ENCODE results near the gene SMARCB1.

SMARCB1 gene

DNA sequence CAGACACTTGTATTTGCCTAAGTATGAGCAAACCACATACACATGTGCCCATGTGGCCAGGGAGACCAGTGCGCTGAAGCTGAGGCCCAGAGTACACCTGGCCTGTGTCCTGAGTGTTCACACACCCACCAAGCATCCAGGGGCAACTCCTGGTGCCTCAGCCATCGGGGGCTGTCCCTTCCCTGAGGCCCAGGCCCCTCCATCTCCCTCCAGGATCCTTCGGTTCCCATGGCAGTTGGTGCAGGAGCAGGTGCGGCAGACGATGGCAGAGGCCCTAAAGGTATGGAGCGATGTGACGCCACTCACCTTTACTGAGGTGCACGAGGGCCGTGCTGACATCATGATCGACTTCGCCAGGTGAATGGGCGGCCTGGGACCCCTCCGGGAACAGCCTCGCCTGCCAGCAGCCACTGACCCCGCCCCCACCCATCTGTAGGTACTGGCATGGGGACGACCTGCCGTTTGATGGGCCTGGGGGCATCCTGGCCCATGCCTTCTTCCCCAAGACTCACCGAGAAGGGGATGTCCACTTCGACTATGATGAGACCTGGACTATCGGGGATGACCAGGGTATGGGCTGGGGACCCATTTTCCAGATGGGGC lies 6.5 kb upstream of the SMARCB1 start:
- no peak for DNase-seq (ENCODE audit: low read depth)

DNA sequence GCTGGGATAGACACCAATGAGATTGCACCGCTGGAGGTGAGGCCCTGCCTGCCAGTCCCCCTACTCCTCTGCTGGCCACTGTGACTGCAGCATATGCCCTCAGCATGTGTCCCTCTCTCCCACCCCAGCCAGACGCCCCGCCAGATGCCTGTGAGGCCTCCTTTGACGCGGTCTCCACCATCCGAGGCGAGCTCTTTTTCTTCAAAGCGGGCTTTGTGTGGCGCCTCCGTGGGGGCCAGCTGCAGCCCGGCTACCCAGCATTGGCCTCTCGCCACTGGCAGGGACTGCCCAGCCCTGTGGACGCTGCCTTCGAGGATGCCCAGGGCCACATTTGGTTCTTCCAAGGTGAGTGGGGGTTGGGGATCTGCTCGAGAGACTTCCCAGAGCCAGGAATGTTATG lies 5.7 kb upstream of the SMARCB1 start:
- no peak for DNase-seq (ENCODE audit: low read depth)

DNA sequence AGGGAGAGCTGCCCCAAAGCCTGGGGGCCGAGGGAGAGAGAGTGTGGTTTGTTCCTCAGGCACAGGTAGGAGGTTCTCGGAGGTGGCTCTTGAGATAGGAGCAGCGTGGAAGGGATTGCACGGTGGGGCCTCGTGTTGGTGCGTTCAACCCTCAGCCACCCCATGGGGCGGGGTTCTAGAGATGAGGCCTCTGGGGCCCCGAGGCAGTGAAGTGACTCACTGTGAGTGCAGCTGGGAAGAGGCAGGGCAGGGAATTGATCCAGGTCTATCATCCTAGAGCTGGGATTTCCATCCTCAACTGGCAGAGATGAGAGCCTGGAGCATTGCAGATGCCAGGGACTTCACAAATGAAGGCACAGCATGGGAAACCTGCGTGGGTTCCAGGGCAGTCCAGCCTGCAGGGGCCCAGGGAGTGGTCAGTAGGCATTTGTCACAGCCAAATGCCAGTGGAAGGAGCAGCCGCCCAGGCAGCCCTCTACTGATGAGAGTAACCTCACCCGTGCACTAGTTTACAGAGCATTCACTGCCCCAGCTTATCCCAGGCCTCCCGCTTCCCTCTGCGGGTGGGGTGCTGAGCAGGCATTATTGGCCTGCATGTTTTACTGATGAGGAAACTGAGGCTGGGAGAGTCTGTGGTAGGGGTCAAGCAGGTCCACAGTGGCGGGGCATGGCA lies 5.1 kb upstream of the SMARCB1 start:
- DNase-seq (ENCODE audit: low read depth), result no peak

DNA sequence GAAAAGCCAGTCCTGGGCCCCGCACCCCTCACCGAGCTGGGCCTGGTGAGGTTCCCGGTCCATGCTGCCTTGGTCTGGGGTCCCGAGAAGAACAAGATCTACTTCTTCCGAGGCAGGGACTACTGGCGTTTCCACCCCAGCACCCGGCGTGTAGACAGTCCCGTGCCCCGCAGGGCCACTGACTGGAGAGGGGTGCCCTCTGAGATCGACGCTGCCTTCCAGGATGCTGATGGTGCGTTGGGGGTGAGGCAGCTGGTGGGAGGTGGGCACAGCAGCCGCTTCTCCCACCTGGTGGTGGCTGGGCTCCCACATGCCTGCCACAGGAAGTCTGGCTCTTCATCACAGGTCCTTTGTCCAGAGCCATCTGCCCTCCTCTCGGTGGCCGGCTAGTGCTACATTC lies 4.5 kb upstream of the SMARCB1 start:
- DNase-seq (ENCODE audit: low read depth), result no peak

DNA sequence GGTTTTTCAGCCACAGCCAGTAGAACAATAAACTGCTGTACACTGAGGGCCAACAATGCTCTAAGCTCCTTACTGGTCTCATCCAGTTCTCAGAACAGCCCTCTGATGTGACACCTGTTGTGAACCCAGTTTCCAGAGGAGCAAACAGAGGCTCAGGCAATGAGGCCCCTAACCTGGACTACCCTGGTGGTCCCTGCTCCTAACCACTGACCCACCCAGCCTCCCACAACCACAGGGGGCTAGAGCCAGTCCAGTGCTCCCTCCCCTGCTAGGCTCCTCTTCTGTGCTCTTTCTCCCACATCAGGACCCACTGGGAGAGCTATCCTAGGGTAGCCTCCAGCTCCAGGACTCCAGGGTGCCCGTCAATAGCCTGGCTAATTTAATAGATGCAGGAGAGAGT lies 4.1 kb upstream of the SMARCB1 start:
- no peak for DNase-seq (ENCODE audit: low read depth)

DNA sequence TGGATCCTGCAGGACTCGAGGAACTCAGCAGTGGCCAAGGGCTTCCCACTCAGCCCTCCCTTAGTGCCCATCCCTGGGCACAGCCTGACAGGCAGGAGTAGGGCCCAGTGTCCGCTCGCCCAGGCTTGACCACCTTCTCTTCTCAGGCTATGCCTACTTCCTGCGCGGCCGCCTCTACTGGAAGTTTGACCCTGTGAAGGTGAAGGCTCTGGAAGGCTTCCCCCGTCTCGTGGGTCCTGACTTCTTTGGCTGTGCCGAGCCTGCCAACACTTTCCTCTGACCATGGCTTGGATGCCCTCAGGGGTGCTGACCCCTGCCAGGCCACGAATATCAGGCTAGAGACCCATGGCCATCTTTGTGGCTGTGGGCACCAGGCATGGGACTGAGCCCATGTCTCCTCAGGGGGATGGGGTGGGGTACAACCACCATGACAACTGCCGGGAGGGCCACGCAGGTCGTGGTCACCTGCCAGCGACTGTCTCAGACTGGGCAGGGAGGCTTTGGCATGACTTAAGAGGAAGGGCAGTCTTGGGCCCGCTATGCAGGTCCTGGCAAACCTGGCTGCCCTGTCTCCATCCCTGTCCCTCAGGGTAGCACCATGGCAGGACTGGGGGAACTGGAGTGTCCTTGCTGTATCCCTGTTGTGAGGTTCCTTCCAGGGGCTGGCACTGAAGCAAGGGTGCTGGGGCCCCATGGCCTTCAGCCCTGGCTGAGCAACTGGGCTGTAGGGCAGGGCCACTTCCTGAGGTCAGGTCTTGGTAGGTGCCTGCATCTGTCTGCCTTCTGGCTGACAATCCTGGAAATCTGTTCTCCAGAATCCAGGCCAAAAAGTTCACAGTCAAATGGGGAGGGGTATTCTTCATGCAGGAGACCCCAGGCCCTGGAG lies 3.3 kb upstream of the SMARCB1 start:
- DNase-seq (ENCODE audit: low read depth), result no peak

DNA sequence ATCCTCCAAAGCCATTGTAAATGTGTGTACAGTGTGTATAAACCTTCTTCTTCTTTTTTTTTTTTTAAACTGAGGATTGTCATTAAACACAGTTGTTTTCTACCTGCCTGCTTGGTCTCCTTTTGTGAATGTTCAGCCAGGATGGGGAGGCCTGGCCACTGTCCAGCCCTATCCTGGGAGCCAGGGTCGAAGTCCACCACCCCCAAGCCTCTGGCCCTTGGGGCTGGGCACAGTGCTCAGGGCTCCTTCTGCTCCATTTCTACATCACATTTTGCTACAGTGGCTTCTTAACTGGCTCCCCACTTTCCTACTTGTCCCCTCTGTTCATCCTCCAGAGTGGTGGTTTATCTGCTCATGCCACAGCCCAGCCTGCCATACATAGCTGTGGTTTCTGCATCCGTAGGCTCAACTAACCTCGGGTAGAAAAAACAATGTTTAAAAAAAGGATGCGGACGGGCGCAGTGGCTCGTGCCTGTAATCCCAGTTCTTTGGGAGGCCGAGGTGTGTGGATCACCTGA lies 2.5 kb upstream of the SMARCB1 start:
- DNase-seq (ENCODE audit: low read depth), result no peak

DNA sequence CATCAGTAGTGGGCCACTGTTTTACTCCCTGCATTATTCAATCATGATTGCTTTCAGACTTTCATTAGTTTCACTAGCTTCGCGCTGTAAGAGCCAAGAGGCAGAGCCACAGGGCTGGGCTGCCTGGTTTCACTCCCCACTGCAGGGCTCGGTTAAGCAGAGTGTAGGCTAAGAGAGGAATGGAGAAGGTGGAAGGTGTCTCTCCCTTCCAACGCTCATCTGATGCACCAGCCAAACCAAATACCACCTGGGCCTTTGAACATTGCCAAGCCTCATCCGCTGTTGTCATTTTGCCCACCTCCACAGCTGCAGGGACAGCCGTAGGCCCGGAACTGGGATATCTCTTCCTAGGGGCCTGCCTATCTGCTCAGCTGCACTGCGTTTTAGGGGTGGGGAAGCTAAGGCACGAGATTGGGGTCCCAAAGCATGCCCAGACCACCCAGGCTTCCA lies 480 bp upstream of the SMARCB1 start:
- no peak for DNase-seq (ENCODE audit: low read depth)

DNA sequence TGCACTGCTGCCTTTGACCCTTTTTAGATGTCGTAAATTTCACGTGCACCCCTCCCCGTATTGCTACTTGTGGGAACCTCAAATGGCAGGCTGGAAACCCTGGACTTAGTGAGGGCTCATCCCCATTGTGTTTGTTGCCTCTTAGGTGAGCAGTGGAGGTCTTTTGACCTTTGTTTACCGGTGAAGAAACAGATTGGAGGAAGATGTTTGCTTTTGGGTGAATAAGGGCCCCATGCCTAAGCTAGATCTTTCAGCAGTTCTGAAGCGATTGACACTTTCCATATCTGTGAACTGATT lies 782 bp downstream of the SMARCB1 start:
- no peak for DNase-seq (ENCODE audit: low read depth)

DNA sequence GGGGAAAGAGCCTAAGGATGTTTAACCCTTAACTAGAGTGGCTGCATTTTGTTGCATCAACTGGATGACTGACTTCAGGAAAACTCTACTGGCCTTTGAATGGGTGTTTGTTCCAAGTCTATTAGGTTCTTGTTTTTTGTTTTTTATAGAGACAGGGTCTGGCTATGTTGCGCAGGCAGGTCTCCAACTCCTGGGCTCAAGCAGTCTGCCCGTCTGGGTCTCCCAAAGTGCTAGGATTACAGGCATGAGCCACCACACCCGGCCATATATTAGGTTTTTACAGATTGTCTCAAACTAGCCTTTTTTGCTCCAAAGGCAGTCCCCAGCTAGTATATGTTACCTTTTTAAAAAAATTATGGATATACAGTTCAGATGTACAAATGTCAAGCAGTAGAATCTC lies 1.1 kb downstream of the SMARCB1 start:
- DNase-seq (ENCODE audit: low read depth), result no peak

DNA sequence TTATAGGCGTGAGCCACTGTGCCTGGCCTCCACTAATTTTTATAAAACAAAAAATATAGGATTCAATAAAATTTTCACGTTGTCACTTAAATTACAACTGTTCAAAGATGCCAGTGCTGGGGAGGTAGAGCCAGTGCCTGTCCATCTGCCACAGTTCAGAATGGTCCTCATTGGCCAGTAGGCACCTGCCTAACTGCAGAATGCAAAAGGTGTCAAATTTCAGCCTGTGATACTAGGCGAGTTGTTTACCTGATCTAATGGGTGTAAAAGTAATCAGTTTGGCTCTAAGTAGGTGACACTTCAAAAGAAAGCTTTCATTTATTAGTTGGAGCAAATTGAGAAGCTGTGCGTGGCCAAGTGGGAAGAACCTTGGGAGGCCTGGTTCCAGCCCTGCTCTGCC lies 2.4 kb downstream of the SMARCB1 start:
- DNase-seq (ENCODE audit: low read depth), result no peak

DNA sequence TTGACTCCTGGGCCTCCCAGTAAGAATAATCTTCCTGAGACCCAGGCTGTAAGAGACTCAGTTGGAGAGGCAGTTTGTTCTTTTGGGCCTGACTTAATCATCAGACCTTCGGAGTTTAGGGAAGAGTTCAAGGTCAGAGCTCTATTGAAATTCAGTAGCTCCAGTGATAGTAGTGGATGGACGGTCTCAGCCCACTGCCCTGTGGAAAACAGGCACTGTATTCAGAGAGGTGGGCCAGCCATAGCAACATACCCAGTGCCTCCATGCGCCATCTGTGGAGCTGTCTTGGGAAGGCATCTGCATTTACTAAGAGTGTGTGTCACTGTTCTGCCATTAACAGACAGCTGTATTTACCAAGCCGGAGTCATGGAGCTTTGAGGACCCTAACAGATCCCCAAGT lies 2.9 kb downstream of the SMARCB1 start:
- no peak for DNase-seq (ENCODE audit: low read depth)

DNA sequence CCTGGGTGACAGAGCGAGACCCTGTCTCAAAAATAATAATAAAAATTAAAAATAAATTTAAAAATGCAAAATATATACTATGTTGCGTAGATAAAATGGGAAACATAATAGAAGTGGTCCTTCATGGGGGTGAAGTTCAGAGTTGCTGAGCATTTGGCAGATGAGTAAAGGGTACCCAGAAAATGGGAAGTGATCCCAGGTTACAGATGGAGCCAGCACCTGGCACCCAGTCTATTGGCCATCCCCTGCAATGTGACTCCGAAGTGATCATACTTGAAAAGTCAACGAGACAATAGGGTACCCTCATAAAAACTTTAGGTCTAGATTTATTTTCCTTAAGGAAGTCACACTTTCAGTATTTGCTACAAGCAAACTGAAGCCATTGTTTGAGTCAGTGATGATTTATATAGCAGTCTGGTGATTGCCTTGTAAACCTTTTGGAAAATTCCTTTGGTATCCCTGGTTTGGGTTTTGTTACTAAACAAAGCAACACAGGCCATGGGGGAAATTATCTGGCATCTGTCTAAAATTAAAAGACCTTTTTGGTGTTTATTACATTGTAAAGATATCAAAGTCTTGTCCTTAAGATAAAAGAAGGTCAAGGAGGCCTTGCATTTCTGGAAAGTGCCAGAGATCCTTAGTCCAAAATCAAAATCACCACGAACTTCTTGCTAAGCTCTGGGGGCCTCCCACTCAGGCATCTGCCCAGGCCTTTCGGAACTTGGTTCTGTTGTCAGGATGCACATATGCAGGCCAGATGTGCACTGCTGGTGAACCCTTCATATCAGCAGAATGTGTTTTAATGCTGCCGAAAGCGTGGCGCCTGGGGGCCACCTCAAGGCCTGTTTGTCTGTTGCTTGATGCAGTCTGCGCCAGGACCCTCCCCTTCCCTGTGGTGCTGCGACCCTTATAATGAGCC lies 4.3 kb downstream of the SMARCB1 start:
- no peak for DNase-seq (ENCODE audit: low read depth)

DNA sequence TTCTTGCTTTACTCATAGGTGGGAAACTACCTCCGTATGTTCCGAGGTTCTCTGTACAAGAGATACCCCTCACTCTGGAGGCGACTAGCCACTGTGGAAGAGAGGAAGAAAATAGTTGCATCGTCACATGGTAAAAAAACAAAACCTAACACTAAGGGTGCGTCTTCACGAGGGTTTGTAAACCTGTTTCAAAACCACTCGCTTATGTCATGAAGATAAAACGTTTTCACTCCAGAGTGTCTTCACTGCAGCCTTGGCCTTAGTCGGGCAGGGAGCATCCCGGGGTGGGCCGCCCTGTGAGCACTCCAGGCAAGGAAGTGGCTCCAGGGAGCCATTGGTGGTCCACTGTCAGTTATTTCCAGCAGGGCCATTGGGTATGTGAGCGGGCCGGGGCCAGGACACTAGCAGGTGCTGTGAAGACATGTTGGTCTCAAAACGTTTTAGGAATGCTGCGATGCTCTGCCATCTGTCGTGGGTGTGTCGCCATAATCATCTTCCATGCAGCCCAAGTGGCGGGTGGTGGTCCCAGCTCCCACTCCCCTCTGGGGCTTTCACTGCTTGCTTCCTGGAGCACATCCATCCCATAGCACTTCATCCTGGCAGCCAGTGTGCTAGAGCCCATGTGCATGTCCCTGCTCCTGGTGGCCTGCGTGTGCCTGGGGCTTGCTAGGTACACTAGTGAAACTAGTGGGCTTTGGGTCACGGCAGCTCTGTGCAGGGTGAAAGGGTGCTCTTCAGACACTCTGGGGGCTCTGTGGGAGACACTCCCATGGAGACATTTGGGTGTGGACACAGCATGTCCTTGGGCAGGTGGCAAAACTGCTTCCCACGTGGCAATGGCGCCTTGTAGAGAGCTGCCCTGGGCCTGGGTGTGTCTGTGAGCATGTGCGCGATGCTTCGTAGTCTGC lies 5.2 kb downstream of the SMARCB1 start:
- no peak for DNase-seq (ENCODE audit: low read depth)

DNA sequence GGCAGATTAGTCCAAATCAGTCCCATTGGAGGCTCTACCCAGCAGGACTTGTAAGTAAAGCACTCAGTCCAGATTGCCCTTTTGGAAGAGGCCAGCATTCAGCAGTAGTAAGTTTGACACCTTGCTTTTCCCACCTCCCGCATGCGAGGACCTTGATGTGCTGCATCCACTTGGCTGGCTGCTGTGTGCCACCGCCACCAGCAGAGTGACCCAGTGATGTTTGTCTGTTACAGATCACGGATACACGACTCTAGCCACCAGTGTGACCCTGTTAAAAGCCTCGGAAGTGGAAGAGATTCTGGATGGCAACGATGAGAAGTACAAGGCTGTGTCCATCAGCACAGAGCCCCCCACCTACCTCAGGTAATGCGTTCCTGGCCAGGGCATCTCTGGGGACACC lies 6.6 kb downstream of the SMARCB1 start:
- DNase-seq (ENCODE audit: low read depth), result no peak

DNA sequence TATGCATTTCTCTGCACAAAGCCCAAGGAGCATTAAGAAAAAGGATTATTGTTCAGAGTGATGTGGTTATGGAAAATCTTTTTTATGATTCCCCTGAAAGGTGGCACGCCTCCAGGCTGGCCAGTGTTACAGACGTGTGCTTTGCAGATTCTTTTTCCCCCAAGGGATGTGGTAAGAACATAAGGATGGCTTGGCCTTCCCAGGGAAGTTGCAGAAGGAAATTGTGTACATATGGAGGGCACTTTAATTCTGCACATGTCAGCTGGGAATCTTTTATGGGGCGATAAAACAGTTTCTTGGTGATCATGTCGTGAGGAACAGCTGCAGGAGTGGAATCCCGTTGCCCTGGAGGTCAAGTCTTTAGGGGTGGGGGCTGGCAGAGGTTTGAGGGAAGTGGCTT lies 9.7 kb downstream of the SMARCB1 start:
- DNase-seq (ENCODE audit: low read depth), result no peak

DNA sequence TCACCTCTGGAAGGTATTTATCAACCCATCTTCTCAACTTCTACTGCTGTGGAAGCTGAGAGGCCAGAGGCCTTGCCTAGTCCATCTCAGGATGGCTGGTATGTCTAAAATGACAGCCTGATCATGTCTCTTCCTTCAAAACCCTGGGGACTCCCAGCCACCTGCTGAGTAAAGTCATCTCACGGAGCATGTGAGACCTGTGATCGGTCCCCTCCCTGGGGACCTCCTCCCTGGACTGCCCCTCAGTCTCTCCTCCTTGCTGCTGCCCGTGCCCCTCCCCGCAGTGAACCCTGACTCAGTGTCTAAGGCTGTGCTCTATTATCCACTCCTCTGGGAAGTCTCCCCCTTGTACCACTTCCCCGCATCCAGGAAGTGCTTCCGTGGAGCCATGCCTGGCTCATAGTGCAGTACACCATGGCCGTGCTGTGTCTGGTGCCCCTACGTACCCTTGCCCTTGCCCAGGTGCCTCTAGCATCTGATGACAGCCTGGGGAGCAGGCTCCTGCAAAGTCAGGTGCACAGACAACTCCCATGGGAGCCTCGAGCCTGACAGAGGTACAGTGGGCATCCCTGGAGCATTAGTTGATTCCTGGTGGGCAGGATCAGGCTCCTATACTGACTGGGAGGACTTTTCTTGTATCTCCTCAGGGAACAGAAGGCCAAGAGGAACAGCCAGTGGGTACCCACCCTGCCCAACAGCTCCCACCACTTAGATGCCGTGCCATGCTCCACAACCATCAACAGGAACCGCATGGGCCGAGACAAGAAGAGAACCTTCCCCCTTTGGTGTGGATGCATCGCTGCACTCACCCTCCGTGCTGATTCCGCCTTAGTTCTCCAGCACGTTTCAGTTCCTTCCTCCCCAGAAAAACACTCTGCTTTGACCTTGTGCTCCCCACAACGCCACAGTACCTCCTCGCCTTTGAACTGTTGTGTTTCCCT lies 13.8 kb downstream of the SMARCB1 start:
- no peak for DNase-seq (ENCODE audit: low read depth)

DNA sequence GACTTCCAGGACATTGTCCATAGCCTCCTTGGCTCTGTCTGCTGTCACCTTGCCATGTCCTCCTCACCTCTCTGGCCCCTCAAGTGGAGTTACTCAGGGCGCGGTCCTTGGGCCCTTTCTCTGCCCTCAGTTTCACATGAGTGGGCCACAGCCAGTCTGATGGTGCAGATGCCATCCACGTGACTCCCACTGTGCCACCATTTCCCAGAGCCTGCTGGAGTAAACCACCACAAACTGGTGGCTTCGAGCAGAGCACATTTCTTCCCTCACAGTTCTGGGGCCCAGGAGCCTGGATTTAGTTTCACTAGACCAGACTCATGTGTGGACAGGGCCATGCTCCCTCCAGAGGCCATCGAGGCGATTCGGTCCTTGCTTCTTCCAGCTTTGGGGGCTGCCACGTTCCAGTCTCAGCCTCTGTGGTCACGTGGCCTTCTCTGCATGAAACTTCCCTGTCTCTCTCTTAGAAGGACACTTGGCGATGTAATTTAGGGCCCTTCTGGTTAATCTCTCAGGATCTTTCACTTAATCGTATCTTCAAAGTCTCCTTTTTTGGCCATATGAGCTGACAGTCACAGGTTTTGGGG lies 14.6 kb downstream of the SMARCB1 start:
- no peak for DNase-seq (ENCODE audit: low read depth)

DNA sequence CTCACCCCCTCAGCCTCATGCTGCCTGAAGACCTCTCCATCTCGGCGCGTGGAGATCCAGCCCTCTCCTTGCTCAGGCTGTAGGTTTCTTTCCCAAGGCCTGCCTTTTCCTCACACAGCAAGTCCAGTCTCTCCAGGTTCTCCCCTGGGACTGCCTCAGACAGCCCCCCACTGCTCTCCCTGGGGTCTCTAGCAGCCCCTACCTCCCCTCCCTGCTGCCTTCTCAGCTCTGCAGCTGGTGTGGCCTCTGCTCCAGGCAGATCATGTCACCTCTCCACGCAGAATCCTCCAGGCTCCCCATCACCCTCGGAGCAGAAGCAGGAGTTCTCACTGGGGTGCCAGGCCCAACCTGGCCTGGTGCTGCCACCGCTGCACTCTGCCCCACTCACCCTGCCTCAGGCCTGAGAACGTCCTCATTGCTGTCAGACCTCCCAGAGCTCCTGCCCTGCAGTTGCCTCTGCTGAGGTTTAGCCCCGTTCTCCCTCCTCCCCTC lies 15.2 kb downstream of the SMARCB1 start:
- DNase-seq (ENCODE audit: low read depth), result no peak

All from stimulated activated CD8-positive, alpha-beta memory T cell treated with anti-CD3 and anti-CD28 coated beads, Interleukin-4, amount 100 ng/mL, for 24 hours (primary cell).